HG03521 (cell line): ENCODE measurements around the gene RAPGEF4.
"Not testable (repeated sequence)": the region's sequence is repeated elsewhere in the genome, so short reads cannot be mapped to it uniquely, and the experiment has no call there.

ENCODE experiments used
- ATAC-seq: cut with Tn5 transposase; IDR thresholded peaks from one replicate; pipeline ENCODE4 v1.9.1; 2021; ENCODE audit warnings: mild to moderate bottlenecking, moderate library complexity; ENCODE audit not compliant: unreplicated experiment

The RAPGEF4 gene

GRCh38 chr2:172725746-172726145 lies 9.9 kb upstream of the RAPGEF4 start:
- no peak for ATAC-seq

- ATAC-seq = no peak
Measured at GRCh38 chr2:172726172-172726735, 9.4 kb upstream of the RAPGEF4 start.

GRCh38 chr2:172730411-172730810 lies 5.2 kb upstream of the RAPGEF4 start:
- ATAC-seq = no peak

- ATAC-seq = no peak
Measured at GRCh38 chr2:172734711-172735581, 699 bp upstream of the RAPGEF4 start.

DNA sequence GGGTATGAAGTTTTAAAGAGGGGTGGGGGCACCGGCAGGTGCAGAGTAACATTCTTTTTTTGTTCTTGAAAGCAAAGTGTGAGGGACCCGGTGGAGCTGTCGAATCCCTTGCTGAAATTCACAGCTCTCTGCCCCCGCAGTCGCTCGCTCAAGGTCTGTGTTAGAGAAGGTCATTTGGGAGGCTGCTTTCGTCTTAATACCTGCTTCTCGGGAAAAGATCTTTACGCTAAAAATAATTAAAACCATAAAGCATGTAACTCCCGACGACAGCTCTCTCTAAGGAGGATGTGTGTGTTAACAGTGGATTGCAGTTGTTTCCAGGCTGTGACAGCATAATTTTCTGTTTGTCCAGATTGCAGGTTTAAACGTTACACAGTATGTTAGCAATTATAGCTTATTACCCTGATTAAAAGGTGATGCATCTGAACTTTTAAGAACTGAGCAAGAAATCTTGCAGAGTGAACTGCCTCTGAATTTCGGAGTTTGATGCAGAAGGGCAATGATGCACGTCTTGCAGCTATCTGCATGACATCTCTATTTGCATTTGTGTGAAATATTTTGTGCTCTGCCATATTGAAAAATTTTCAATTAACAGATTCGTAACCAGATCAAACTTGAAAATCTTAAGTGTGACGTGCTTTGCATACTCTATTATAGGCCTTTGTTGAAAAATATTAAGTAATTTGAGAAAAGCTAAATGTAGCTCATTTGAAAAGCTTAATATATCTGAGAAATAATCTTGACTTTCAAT lies 954 bp downstream of the RAPGEF4 start:
- ATAC-seq = no peak

GRCh38 chr2:172739661-172740266 lies 4.1 kb downstream of the RAPGEF4 start:
- no peak for ATAC-seq

GRCh38 chr2:172740856-172741255 lies 5.2 kb downstream of the RAPGEF4 start:
- no peak for ATAC-seq

GRCh38 chr2:172742931-172743540 lies 7.4 kb downstream of the RAPGEF4 start:
- ATAC-seq = no peak

- ATAC-seq = no peak
Measured at GRCh38 chr2:172743898-172744297, 8.3 kb downstream of the RAPGEF4 start.

DNA sequence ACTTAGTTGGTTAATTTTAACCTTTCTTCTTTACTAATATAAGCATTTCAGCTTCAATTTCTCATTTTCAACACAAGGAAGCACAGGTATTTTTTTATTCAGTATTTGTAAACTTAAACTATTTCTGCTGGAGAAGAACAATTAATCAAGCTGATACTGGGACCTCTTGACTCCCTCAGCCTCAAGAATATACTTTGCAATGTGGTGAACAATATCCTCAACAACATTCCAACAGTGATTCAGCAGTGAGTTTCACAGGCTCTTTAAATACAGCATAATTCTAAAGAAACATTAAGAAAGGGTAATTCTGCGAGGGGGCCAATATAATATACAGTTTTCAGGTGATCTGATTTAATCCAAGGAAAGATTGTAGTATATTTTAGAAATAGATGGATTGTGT lies 10.0 kb downstream of the RAPGEF4 start:
- ATAC-seq = no peak

DNA sequence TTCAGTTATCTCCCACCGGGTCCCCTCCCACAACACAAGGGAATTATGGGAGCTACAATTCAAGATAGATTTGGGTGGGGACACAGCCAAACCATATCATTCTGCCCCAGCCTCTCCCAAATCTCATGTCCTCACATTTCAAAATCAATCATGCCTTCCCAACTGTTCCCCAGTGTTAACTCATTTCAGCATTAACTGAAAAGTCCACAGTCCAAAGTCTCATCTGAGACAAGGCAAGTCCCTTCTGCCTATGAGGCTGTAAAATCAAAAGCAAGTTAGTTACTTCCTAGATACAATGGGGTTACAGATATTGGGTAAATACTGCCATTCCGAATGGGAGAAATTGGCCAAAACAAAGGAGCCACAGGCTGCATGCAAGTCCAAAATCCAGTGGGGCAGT lies 12.9 kb downstream of the RAPGEF4 start:
- ATAC-seq = not testable (repeated sequence)

GRCh38 chr2:172749388-172749787 lies 13.7 kb downstream of the RAPGEF4 start:
- ATAC-seq = no peak

GRCh38 chr2:172751564-172751963 lies 15.9 kb downstream of the RAPGEF4 start:
- ATAC-seq = no peak

GRCh38 chr2:172753610-172754009 lies 18.0 kb downstream of the RAPGEF4 start:
- no peak for ATAC-seq

- no peak for ATAC-seq
Measured at GRCh38 chr2:172759441-172759840, 23.8 kb downstream of the RAPGEF4 start.

DNA sequence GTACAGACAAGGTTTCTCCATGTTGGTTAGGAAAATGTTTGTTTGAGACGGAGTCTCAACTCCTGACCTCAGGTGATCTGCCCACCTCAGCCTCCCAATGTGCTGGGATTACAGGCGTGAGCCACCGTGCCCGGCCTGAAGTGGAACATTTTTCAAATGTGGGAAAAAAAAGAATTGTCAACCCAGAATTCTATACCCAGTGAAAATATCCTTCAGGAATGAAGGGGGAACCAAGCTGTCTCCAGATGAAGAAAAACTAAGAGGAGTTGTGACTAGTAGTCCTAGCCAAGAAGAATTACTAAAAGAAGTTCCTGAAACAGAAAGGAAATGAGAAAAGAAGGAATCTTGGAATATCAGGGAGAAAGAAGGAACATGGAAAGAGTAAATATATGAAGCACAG lies 25.7 kb downstream of the RAPGEF4 start:
- ATAC-seq = no peak

DNA sequence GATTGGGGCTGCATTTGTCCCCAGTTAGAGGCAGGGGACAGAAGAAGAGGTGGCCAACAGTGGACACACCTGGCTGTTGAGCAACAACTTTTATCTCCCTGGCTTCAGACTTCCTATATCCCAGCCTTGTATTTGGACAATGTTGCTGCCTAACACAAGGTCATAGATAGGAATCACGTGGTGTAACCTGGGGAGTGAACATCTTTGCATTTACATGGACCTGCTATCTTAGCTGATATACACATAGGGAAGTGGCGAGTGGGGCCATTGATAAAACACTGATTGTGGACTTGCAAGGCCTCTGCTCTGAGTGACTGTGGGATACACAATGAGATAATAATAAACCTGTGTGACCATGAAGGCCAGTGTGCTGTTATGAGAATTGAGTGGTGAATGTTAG lies 26.9 kb downstream of the RAPGEF4 start:
- no peak for ATAC-seq

GRCh38 chr2:172763079-172763478 lies 27.4 kb downstream of the RAPGEF4 start:
- ATAC-seq = no peak

GRCh38 chr2:172765662-172766061 lies 30.0 kb downstream of the RAPGEF4 start:
- ATAC-seq = no peak

- no peak for ATAC-seq
Measured at GRCh38 chr2:172768401-172768800, 32.8 kb downstream of the RAPGEF4 start.

DNA sequence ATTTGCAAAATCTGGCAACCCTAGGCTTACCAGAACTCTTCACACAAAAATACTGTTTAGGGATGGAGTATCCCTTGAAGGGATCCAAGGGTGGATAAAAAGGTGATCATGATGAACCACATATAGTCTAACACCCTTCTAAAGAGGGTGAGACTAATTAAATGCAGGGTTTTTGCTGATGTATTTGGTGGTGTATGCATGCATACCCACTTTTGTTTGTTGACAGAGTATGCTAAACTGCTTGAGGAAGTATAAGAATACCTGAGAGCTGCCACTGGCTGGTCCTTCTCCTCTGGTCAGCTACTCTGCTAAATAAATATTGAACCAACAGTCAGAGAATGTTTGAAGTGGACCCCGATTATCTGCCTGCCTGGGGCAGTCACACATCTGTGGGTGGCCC lies 34.2 kb downstream of the RAPGEF4 start:
- no peak for ATAC-seq
